GM18861 (cell line): Measurements from ENCODE around the gene OLFM1.

Source experiments
- ATAC-seq: cut with Tn5 transposase; IDR thresholded peaks from one replicate; pipeline ENCODE4 v1.9.1; 2021; ENCODE audit not compliant: unreplicated experiment

Gene OLFM1

GRCh38 chr9:135167849-135168655 is 80.6 kb downstream of the OLFM1 start:
- no peak for ATAC-seq

- ATAC-seq, result no peak
Observed at GRCh38 chr9:135169709-135170226, 82.3 kb downstream of the OLFM1 start.

GRCh38 chr9:135170535-135170934 is 83.1 kb downstream of the OLFM1 start:
- no peak for ATAC-seq
